Activated T-cell treated with anti-CD3 and anti-CD28 coated beads for 4 hours (primary cell): ENCODE data around the gene GH2.
"Not testable (repeated sequence)": the region's sequence is repeated elsewhere in the genome, so short reads cannot be mapped to it uniquely, and the experiment has no call there.

ENCODE experiments used
- DNase-seq: peaks from one replicate; pipeline ENCODE4 v3.0.0-alpha.2; 2020

The GH2 gene

DNA sequence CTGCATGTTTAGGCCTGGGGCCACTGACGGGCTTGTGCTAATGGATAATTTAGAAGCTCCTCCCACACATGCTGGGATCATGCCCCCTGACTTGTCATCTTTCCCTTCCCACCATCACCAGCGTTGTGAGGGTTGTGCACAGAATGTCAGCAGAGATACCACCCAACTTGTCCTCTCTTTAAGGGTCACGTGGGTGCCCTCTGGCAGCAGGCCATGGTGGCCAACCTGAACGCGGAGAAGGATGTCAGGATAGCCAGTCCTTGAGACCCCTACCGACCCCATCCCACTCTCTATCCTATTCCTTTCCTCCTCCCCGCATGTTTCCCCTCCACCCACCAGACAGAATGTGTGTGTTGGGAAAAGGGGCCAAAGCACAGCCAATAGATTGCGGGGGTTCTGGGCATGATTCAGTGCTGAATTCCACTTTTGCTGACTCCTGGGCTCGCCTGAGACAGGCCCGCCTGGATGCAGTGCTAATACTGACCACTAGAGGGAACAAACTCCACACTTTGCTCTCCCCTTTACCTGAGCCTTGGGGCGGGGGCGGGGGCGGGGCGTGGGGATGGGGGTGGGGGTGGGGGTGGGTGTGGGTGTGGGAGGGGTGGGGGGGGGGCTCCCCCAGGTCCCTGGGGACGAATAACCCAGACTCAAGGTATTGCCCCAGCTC, at the start of gene GH2:
GH2 (minus strand) TSS at position 10 of the 667 bp plus-strand sequence. CDS start 143 bp downstream, outside the sequence.
- peak; percentile 46 for DNase-seq

DNA sequence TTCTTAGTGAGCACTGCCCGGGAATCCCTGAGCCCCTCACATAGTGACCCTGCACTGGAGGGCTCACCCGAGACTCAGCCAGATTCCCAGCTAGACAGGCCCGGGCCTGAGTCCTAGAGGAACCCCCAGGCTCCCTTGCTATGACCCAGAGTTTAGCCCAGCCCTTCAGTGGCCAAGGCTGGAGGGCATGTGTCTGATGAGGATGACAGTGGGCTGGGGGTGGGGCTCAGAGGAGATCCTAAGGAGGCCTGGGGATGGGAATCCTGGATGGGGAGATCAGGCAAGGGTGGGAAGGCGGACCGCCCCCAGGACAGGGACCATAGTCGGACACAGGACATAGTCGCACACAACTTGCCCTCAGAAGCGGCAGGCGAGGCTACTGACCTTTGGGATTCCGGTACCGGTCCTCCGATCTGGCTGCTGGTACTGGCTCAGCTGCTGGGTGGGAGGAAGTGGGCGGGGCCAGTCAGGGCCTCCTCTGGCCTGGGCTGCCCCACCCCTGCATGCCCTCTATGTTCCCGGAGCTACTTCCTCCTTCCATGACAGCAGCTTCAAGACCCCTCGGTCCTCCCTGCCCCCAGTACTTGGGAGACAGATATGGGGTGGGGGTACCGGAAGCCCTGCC, 49.3 kb upstream of the GH2 start:
- DNase-seq, result peak; percentile 40

DNA sequence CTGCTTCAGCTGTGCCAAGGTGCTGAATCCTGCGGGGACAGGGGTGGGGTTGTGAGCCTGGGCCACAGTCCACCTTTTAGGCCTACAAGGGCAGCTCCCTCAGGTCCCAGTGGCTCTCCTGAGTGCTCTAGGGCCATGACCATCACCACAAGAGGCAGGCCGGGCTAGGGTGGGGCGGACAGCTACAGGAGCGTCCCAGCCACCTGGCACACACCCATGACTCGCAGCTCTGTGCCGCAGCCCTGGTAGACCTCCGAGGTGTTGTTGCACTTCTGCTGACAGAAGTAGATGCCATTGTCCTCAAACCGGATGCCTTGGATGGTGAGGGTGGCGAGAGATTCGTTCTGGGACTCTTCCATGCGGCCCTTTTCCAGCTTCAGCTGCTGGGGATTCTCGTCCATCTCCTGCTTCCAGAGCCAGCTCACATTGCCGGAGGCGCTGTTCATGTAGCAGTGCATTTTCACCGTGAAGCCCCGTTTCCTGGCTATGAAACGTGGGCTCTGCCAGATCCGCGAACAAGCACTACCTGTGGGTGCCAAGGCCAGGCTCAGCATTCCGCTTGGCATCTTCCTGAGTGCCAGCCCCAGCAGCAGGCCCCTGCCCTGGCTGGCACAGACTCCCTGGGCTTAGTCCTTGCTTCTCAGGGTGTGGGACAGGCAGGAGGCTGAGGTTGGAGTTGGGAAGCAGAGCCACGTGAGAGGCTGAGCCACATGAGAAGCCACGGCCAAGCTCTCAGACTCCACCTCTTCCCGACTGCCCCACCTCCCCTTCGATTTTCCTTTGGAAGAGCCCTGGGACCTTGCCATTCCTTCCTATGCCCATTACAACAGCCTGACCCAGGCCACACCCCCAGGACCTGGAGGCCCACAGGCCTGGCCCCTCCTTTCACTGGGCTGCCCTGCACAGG, 48.4 kb upstream of the GH2 start:
- no peak for DNase-seq

DNA sequence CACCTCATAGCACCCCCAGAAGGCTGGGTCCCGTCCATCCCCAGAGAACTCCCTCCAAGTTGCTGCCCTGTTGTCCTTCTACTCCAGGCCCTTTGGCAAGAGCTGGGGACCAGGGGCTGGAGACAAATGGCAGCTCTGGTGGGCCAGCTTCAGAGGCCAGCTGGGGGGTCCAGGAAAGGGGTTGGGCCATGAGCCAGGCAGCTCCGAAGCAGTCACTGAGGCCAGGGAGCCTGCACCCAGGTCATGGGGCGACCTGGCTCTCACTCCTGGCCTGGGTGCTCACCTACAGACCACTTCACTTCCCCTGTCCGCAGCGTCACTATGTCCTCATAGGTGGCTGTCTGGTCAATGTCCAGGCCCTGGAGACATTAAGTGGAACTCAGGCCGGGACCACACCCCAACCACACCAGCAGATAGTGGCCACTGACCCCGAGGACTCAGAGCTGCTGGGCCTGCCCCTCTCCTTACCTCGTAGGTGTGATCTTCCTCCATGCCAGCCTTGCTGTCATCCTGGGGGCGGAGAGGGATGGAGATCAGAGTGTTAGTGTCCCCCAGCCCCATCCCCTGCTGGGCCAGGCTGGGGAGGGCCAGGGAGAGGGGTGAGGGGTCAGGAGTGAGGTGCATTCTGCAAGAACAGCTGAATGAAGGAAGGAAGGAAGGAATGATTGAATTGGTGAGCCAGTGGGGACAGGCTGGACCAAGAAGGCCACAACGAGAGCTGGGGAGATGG, 47.4 kb upstream of the GH2 start:
- DNase-seq, result no peak

DNA sequence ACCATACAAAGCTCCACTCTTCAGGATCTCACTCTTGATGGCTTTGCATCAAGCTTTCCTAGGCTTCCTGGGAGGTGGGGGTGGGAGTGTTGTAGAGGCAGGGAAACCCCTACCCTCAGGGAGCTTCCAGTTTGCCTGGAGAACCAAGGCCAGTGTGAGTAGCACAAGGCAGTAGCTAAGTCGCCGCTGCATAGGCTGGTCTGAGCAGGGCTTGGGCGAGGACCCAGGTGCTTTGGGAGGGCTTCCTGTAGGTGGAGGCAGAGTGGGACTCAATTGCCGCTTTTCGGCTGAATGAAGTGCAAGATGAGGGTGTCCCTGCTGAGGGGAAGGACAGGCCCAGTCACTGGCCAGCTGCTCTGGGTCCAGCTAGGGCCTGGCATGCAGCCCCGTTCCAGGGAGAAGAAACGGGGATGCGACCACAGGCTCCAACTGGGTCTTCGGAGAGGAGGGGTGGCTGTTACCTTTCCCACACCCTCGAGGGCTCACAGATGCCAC, 46.5 kb upstream of the GH2 start:
- no peak for DNase-seq

DNA sequence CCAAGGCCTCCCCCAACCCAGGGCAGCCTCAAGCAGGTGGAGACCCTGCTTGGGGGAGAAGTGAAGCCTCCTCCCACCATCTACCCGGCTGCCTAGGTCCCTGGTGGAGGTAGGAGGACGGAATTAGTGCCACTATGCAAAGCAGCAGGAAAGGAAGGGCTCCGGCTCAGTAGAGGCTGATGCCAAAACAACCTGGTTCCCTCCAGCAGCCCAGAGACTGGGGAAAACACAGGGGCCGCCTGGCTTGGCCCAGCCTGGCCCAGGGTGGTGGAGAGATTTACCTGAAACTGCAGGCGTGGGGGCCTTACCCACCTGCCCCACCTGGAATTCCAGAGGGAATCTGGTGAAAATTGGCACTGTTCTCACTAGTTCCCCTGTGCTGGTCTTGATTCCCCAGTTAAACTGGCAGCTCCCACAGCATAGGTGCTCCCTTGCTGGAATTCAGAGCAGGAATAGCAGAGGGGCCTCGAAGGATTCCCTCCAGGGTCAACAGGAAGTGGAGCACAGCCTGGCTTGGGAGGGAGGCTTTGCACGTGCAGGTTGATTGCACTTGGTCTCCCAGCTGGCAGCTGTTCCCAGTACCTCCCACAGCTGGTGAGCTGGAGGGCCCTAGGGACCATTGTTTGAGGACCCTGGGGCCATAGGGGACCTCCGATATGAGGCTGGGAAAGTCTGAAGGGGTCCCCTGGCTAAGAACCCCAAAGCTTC, 45.9 kb upstream of the GH2 start:
- no peak for DNase-seq

DNA sequence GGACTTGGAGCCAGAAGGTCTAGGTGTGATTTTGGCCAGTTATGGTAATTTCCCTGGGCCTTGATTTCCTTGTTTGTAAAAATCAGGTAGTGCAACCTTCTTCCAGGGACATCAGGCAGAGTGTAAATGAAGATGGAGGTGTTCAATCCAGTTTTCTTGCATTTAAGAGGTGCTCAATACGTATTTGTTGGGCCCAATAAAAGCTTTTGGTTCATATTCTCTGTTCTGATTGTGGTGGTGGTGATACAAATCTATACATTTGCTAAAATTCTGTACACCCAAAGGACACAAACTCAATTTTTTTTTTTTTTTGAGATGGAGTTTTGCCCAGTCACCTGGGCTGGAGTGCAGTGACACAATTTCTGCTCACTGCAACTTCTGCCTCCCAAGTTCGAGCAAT, 44.4 kb upstream of the GH2 start:
- DNase-seq, result no peak

DNA sequence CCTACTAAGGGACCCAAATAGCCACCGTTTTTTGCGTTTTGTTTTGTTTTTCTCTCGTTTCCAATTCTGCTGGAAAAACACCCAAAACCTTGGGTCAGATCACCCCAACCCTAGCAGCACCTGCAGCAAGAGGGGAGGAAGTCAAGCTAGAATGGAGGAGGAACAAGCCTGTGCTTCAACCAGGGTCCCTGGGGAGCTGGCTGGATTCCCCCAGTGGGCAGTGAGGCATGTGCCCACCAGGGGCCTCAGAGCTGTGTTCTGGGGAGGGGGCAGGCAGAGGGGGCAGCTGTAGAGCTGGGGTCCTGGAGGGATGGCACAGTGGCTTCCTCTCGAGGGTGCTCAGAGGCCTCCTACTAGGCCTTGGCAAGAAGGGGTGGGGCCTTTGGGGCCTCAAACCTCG, 43.9 kb upstream of the GH2 start:
- DNase-seq, result no peak

DNA sequence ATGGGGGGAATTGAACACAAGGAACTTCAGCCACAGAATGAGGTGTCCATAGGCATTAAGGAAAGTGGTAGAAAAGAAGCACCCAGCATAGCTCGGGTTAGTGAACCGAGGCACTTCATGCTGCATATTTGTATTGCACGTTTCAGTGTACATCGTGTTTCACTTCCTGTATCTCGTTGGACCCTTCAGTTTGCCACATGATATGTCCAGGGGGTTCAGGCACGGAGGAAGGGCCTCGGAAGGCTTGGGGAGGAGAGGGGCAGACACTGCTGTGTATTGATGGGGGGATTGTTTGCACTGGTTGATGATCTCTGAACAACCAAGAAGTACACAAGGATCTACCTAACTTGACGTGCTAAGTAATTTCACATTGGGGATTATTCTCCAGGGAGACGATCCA, 40.7 kb upstream of the GH2 start:
- DNase-seq, result not testable (repeated sequence)

DNA sequence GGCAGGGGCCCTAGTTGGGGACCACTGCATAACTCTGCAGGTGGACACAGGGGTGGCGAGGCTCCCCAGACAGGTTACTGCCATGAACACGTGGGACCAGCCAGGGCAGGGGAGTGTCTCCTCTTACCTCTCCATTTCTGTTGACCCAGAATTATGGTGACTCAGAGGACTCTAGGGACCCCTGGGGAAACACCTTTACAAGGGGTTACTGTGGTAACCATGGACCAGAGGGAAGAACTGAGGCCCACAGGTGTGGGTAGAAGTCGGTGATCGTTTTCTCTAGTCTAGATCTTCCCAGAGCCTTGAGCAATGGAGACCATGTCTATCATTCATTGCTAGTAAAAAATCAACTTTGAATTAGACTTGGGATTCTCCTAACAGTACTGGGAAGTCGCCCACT, 39.0 kb upstream of the GH2 start:
- DNase-seq, result not testable (repeated sequence)

DNA sequence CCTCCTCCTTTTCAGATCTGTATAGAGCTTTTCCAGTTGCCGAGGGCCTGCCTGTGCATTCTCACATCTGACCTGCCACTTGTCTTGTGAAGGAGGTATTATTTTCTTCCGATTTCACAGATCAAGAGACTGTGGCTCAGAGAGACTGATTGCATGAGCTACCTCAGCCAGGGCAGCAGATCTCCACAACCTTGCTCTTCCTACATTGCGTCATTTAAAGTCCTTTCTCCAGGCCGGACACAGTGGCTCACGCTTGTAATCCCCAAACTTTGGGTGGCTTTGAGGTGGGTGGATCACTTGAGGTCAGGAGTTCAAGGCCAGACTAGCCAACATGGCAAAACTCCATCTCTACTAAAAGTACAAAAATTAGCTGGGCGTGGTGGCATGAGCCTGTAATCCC, 38.3 kb upstream of the GH2 start:
- not testable (repeated sequence) for DNase-seq

DNA sequence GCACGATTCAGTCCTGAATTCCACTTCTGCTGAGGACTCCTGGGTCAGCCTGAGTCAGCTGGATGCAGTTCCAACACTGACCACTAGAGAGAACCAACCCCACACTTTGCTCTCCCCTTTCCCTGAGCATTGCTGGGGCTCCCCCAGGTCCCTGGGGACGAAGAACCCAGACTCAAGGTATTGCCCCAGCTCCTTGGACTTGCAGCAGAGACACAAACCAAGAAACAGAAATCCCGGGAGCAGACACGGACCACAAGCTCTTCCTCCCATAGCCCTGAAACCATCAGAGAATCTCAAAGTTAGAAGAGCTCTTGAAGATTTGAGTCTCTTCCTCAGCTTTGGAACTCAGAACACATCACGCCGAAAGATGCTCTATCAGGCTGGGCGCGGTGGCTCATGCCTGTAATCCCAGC, 37.6 kb upstream of the GH2 start:
- DNase-seq, result peak; percentile 69

DNA sequence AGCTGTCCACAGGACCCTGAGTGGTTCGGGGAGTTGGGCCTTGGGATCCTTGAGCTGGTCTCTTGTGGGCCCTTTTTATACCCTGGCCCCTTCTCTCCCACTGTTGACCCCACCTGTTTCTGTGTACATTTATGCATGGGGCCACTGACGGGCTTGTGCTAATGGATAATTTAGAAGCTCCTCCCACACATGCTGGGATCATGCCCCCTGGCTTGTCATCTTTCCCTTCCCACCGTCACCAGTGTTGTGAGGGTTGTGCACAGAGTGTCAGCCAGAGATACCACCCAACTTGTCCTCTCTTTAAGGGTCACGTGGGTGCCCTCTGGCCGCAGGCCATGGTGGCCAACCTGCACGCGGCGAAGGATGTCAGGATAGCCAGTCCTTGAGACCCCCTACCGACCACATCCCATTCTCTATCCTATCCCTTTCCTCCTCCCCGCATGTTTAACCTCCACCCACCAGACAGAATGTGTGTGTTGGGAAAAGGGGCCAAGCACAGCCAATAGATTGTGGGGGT, 37.1 kb upstream of the GH2 start, which contains the start of gene GH1:
GH1 (minus strand) TSS at position 51 of the 517 bp plus-strand sequence. CDS start 63 bp downstream, outside the sequence.
- not testable (repeated sequence) for DNase-seq

DNA sequence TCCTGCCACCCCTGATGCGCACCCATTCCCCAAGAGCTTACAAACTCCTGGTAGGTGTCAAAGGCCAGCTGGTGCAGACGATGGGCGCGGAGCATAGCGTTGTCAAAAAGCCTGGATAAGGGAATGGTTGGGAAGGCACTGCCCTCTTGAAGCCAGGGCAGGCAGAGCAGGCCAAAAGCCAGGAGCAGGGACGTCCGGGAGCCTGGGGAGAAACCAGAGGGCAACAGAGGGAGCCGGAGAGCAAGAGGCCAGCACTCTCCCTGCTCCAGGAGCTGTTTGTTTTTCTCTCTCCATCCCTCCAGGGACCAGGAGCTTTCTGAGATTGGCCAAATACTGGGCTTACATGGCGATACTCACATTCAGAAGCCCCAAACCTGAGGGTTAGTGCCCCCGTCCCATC, 36.6 kb upstream of the GH2 start:
- no peak for DNase-seq

DNA sequence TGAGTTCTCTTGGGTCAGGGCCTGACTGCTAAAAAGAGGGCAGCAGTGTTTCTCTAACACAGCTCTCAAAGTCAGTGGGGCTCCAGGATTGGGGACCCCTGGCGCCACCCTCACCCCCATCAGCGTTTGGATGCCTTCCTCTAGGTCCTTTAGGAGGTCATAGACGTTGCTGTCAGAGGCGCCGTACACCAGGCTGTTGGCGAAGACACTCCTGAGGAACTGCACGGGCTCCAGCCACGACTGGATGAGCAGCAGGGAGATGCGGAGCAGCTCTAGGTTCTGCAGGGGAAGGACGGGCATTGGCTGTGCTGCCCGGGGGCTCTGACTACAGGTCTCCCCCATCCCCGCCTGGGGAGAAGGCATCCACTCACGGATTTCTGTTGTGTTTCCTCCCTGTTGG, 35.9 kb upstream of the GH2 start:
- DNase-seq, result no peak

DNA sequence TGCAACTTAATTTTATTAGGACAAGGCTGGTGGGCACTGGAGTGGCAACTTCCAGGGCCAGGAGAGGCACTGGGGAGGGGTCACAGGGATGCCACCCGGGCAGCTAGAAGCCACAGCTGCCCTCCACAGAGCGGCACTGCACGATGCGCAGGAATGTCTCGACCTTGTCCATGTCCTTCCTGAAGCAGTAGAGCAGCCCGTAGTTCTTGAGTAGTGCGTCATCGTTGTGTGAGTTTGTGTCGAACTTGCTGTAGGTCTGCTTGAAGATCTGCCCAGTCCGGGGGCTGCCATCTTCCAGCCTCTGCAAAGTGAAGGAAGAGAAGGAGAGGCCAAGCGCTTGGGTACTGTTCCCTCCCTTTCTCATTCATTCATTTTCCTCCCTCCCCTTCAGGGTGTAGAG, 35.5 kb upstream of the GH2 start:
- DNase-seq, result not testable (repeated sequence)

DNA sequence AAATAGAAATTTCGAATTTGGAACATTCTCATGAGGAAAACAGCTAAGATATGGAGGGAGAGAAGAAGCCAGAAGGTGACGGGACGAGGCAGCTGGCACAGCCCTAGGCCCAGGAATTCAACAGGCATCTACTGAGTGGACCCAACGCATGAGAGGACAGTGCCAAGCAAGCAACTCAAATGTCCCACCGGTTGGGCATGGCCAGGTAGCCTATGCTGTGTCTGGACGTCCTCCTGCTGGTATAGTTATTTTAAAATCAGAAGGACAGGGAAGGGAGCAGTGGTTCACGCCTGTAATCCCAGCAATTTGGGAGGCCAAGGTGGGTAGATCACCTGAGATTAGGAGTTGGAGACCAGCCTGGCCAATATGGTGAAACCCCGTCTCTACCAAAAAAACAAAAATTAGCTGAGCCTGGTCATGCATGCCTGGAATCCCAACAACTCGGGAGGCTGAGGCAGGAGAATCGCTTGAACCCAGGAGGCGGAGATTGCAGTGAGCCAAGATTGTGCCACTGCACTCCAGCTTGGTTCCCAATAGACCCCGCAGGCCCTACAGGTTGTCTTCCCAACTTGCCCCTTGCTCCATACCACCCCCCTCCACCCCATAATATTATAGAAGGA, 34.9 kb upstream of the GH2 start:
- DNase-seq, result no peak

DNA sequence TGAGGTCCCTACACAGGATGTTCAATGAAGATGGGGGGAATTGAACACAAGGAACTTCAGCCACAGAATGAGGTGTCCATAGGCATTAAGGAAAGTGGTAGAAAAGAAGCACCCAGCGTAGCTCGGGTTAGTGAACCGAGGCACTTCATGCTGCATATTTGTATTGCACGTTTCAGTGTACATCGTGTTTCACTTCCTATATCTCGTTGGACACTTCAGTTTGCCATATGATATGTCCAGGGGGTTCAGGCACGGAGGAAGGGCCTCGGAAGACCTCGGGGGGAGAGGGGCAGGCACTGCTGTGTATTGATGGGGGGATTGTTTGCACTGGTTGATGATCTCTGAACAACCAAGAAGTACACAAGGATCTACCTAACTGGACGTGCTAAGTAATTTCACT, 34.0 kb upstream of the GH2 start:
- not testable (repeated sequence) for DNase-seq

DNA sequence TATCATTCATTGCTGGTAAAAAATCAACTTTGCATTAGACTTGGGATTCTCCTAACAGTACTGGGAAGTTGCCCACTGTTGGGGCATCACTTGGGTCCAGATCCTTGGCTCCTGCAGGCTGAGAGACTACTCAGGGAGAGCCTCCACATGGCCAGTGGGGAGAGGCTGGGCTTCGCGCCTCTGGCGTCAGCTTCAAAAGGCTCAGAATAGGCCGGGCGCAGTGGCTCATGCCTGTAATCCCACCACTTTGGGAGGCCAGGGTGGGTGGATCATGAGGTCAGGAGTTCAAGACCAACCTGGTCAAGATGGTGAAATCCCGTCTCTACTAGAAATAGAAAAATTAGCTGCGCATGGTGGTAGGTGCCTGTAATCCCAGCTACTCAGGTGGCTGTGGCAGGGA, 32.7 kb upstream of the GH2 start:
- DNase-seq, result no peak

DNA sequence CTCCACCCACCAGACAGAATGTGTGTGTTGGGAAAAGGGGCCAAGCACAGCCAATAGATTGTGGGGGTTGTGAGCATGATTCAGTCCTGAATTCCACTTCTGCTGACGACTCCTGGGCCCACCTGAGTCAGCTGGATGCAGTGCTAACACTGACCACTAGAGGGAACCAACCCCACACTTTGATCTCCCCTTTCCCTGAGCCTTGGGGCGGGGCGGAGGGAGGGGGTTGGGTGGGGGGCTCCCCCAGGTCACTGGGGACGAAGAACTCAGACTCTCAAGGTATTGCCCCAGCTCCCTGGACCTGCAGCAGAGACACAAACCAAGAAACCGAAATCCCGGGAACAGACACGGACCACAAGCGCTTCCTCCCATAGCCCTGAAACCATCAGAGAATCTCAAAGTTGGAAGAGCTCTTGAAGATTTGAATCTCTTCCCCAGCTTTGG, 29.9 kb upstream of the GH2 start:
- peak; percentile 62 for DNase-seq

DNA sequence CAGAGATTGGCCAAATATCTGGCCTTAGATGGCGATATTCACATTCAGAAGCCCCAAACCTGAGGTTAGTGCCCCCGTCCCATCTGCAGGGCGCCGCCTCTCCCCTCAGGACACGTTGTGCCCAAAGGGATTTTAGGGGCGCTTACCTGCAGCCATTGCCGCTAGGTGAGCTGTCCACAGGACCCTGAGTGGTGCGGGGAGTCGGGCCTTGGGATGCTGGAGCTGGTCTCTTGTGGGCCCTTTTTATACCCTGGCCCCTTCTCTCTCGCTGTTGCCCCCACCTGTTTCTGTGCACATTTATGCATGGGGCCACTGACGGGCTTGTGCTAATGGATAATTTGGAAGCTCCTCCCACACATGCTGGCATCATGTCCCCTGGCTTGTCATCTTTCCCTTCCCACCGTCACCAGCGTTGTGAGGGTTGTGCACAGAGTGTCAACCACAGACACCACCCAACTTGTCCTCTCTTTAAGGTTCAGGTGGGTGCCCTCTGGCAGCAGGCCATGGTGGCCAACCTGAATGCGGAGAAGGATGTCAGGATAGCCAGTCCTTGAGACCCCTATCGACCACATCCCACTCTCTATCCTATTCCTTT, 29.4 kb upstream of the GH2 start, which contains the start of gene CSHL1:
CSHL1 (minus strand) TSS at position 218 of the 595 bp plus-strand sequence; CDS start at position 156, 62 bp downstream.
- no peak for DNase-seq
